Measurements from ENCODE around the gene PTN.
"Not testable (repeated sequence)": the region's sequence is repeated elsewhere in the genome, so short reads cannot be mapped to it uniquely, and the experiment has no call there.

Gene PTN

DNA sequence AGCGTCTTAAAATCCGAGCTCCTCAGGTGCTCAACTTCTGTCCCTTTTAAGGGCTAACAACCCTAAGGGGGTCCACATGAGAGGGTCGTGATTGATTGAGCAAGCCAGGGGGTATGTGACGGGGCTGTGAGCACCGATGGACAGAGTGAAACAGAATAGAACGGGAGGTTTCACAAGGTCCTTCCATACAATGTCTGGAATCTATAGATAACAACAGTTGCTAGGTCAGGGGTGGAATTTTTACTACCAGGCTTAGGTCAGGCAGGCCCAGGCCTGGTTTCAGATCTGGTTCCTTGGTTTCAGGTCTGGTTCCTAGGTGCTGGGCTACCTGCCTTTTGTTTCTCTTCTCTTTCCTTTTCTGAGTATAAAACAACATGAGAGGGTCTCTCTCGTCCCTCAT is 80.9 kb downstream of the PTN start:
- DNase-seq: no peak

DNA sequence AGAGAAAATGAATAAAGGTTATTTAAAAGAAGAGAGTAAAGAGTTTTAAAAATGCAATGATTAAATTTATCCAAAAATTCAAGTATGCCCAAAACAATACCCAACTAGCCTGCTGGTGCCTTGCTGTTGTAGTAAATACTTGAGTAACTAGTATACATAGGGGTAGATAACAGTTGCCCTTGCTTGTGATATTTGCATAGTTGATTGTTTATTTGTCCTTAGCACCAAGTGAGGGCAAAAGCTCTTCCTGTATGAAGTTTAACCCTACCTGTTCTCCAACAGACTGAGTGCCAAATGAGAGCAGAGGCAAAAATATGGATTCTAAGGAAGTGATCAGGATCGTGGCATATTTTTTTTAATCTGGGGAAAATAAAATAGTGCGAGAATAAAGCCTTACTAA is 85.0 kb downstream of the PTN start:
- DNase-seq: no peak

DNA sequence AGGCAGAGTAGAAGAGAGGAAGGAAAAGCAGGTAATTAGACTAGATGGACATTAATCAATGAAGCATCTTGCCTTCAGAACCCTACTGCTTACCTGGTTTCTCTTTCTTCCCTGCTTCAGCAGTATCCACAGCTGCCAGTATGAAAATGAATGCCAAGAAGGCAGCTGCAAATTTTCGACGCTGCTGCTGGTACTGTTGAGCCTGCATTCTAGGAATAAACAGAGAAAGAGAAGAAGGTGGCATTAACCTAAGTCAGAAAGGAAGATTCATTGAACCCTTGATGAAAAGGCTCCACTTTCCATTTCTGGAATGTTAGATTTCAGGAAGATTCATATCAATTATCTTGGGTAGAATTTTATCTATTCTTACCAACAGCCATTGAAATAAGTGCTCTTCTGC is 88.8 kb downstream of the PTN start:
- no peak for DNase-seq

DNA sequence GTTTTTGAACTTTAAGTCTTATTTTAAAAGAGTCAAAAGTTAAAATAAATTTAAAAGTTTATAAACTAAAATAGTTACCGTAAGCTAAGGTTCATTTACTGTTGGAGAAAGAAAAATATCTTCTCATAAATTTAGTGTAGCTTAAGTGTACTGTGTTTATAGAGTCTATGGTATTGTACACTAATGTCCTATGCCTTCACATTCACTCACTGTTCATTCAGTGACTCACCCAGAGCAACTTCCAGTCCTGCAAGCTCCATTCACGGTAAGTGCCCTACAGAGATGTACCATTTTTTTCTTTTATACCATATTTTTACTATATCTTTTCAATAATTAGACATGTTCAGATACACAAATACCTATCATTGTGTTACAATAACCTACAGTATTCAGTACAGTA is 97.6 kb downstream of the PTN start:
- no peak for DNase-seq

DNA sequence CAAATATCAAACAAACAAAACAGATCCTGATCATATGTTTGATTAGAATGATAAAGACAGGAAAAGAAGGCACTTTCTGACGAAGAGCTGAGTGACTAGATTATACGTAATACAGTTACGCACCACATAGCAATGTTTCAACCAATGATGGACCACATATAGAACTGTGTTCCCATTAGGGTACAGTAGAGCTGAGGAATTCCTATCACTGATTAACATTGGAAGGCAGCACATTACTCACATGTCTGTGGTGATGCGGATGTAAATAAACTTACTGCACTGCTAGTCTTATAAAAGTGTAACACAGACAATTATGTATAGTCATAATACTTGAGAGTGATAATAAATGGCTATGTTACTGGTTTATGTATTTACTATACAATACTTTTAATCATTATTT is 98.3 kb downstream of the PTN start:
- DNase-seq: no peak

DNA sequence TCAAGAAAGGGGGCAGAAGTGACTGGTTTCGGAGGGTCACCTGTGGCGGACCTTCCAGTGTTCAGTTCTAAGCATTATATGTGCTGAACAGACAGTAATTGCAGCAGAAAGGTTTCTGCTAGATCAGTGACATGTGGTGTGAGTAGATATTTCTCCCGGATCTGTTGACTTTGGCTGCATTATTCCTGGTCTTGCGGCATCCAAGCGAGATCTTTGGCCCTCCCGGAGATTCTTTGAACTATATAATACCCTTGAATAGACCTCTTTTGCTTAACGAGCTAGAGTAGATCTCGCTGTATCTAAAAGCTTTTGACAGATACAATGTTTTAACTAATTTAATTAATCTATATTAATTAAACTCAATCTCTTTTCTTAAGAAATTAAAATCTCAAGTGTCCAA is 99.8 kb downstream of the PTN start:
- no peak for DNase-seq

DNA sequence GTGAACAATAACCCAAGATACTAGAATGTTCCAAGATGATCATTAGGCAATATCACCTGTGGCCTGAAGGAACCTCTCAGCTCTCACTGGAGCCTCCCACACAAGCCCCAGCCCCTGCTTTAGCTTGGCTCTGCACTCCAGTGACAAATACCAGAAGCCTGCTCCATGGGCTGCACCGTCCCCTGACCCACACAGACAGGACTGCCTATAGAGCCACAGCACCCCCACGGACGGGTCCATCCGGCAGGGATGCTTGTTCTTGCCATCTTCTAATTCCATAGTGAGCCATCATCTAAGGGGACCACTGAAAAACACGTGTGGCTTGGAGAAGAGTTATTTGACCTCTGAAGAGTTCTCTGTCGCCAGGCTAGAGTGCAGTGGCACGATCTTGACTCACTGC is 100.9 kb downstream of the PTN start:
- no peak for DNase-seq

DNA sequence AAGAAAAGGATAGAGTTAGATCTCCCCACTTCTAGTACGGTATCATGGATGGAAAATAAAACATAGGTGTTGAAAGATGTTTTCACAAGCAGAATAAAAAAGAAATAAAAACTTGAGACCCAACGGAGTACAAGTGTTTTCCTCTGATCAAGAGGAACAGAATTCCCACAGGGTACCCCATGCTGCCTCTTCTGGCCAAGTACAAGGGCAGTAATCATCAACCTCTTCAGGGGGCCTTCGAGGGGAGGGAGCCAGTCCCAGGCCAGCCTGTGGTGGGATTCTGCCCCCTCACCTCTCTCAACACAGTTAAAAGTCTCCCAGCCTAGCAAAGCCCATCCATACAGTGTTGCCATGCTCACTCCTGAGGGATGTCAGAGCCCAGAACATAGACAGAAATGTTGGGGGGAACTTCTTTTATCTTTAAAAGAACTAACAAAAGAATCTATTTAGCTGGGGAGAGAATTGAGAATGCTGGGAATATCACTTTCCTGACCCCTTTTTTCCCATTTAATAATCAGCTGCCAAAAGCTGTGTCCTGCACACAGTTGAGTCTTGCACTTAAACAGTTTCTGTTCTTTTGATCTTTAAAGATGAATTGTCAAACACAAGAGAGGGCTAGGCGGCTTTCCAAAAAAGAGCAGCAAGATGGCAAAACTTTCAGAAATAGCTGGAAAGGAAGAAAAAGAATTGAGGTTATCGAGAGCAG is 101.7 kb downstream of the PTN start:
- no peak for DNase-seq

DNA sequence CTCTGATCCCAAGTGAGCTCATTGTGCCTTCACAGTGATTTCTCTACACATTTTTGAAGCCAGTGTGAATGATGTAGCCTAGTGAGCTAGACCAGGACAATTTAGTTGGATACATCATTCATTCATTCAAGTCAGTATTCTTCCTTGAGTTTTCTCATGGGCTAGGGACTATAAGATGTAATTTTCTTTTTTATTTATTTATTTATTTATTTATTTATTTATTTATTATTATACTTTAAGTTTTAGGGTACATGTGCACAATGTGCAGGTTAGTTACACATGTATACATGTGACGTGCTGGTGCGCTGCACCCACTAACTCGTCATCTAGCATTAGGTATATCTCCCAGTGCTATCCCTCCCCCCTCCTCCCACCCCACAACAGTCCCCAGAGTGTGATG is 104.3 kb downstream of the PTN start:
- not testable (repeated sequence) for DNase-seq

DNA sequence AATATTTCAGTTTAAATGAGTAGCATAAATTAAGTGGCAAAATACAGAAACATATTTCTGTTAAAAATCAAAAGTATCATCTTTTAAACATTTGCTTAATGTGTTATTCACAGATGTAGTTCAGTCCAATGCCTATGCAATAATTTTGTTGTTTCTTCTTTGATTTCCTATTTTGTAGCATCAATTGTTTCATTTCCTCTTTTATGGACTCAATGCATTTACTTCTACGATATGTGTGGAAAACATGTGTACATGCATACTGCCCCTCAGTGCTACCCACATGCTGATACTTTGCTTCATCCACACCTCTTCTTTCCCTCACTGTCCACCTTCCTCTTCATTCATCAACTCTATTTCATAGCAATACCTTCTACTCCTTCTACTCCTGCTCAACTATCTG is 108.1 kb downstream of the PTN start:
- DNase-seq: no peak

DNA sequence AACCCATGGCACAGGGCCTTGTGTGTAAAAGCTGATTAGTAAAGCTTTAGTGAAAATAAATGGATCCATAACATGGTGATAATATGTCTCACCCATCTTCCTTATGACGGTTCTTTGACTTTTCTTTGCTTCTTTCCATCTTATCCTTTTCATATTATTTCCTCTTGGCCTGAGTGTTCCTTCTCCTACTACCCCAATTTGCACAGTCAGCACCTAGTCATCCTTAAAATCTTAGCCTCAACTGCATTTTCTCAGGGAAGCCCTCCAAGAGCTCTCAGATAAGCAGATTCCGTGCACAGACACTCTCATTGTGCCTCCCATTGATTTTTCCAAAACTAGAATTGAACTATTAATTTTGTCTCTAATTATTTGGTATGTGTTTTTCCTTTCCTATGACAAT is 112.4 kb downstream of the PTN start:
- DNase-seq: no peak

DNA sequence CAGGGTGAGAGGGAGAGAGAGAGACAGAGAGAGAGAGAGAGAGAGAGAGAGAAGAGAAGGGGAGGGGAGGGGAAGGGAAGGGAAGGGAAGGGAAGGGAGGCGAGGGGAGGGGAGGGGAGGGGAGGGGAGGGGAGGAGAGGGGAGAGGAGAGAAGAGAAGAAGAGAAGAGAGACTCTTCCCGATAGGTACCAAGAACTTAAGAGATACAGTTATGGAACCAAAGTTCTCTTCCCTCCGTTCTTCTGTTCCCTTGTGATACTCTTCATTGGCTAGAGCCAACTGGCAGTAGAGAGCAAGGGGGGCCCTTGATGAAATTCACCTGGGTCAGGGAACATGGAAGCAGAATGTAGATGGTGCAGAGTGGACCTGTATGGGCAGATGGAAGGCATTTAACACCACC is 122.1 kb downstream of the PTN start:
- no peak for DNase-seq

DNA sequence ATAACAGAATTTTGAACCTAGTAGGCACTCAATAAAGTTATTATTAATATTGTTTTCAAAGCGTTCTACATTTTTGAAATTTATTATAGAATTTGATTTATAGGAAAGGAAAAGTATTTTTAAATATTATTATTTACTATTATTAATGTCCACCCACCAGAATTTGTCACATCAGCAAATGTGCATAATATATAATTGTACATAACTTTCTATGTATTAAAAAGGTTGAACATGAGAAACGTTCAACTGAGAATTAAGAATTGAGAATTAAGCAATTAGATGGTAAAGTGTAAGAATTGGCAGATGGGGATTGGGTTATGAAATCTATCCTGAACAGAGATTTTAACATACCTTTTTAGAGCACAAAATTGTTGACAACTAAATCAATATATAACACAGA is 129.8 kb downstream of the PTN start:
- no peak for DNase-seq

DNA sequence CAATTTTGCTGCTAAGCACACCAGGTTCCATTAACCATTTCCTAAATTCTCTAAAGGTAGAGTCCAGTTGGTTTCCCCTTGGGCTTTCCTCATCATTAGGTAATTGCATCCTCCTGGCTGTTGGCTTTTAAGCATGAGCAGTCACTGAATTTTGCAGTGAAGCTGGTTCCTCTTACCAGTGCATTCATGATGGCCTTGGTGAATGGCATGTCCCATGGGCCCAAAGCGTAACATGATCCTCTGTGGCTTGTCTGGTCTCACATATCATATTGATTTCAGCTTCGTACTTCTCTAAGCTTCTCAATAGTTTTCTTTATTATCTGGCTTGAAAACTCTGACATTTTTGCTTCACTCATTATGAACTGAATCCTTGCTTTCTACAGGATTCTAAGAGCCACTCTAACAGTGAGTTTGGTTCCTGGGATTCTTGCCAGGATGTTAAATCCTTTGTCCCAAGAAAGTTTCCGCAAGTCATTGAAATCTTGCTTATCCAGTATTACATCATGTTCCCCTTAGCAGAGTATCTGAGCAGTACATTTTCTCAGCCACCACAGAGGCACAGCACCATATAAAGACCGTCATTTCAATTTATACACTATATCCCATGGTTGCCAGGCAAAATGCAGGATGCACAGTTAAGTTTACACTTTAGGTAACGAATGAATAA is 134.2 kb downstream of the PTN start:
- no peak for DNase-seq

DNA sequence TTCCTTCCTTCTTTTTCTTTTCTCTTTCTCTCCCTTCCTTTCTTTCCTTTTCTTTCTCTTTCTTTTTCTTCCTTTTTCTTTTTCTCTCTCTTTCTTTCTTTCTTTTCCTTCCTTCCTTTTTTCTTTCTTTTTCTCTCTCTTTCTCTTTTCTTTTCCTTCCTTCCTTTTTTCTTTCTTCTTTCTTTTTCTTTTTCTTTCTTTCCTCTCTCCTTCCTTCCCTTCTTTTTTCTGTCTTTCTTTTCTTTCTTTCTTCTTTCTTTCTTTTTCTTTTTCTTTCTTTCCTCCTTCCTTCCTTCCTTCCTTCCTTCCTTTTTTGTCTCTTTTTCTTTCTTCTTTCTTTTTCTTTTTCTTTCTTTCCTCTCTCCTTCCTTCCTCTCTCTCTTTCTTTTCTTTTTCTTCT is 136.8 kb downstream of the PTN start:
- no peak for DNase-seq

DNA sequence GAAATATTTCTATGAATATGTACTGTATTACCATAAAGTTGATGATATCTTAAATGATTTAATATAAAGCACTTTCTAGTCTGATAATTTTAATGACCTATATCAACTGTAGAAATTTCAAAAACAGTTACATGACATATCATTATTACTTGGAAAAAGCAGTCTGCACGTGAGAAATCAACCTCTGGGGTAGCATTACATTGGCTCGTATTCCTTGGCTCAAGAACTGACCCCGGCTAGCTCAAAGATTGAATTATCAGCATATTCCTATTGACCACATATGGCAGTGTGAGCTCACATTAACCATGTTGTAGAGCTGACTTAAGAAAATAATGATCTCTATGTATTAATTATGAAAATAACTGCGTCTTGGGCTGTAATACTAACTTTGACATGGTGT is 139.3 kb downstream of the PTN start:
- no peak for DNase-seq

DNA sequence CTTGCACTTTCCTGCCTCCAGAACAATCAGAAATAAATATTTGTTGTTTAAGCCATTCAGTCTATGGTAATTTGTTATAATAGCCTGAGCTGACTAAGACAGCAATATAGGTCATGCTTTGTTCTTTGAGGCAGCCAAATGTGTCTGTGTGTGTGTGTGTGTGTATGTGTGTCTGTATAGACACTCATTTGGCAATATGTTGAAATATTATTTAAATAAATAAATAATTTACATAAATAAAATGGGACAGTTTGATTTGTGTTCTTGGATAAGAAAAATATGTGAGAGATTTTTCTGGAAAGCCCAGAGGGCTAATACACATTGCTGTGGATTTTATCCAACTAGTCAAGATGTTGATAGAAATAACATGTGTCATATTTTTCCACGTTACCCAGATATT is 140.2 kb downstream of the PTN start:
- DNase-seq: no peak

DNA sequence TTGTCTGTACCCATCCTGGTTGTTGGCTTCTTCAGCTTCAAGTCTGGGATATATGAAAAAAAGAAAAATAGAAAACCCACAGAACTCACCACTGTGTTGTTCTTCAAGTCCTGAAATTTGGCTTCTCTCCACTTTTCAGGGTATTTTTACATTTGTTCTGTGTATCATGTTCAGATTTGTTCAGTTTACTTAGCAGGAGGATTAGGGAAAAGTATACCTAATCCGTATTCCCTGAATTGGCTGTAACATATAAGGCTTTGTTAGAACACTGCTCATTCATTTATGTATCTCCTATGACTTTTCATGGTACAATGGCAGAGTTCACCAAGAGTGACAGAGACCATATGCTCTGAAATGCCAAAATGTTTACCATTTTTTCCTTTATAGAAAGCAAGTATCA is 146.9 kb downstream of the PTN start:
- DNase-seq: no peak

DNA sequence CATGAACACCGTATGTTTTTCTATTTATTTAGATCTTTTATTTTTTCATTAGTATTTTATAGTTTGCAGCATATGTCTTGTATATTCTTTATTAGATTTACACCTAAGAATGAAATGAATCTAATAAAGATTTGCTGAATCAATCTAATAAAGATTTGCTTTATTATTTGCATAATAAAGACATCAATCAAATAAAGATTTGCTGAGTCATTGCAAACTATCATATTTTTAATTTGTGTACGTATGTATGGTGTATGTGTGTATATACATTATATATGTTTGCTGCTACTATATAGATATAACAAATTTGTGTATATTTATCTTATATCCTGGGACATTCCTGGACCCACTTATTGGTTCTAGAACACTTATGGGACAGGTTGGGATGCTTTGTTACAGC is 147.5 kb downstream of the PTN start:
- no peak for DNase-seq

DNA sequence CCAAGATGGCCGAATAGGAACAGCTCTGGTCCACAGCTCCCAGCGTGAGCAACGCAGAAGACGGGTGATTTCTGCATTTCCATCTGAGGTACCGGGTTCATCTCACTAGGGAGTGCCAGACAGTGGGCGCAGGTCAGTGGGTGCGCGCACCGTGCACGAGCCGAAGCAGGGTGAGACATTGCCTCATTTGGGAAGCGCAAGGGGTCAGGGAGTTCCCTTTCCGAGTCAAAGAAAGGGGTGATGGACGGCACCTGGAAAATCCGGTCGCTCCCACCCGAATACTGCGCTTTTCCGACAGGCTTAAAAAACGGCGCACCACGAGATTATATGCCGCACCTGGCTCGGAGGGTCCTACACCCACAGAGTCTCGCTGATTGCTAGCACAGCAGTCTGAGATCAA is 161.9 kb downstream of the PTN start:
- DNase-seq: not testable (repeated sequence)
